ENCODE measurements around the gene RBM46. TPM values are rescaled to one million over a fixed set of nuclear protein-coding genes. Genes with fewer than 3 reads are reported as not detected.

The RBM46 gene
- total RNA-seq, 1 experiment from 2014 or later, result 4.6 TPM

DNA sequence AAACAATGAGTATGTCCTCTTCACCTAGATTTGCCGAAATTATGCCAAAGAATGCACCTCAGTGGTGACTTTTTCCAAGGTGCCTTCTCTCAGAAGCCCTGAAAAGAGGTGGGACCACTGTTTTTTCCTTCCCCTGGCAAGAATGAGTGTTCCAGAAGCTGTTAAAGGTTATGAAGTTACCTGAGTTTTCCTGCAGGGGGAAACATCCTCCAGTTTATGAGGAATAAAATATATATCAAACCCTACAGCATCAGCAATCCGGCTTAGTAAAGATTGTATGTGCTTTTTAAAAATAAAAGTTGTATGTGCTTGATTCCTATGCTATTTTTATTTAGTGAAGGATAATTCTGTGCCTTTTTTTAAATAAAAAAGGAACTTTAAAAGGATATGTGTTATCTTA, 73.3 kb downstream of the RBM46 start:
- H3K4me3 Mint-ChIP-seq, result no peak overlapping the region
- DNase-seq (ENCODE audit: low spot score), result no peak
- TF ChIP-seq, protein P1, sequence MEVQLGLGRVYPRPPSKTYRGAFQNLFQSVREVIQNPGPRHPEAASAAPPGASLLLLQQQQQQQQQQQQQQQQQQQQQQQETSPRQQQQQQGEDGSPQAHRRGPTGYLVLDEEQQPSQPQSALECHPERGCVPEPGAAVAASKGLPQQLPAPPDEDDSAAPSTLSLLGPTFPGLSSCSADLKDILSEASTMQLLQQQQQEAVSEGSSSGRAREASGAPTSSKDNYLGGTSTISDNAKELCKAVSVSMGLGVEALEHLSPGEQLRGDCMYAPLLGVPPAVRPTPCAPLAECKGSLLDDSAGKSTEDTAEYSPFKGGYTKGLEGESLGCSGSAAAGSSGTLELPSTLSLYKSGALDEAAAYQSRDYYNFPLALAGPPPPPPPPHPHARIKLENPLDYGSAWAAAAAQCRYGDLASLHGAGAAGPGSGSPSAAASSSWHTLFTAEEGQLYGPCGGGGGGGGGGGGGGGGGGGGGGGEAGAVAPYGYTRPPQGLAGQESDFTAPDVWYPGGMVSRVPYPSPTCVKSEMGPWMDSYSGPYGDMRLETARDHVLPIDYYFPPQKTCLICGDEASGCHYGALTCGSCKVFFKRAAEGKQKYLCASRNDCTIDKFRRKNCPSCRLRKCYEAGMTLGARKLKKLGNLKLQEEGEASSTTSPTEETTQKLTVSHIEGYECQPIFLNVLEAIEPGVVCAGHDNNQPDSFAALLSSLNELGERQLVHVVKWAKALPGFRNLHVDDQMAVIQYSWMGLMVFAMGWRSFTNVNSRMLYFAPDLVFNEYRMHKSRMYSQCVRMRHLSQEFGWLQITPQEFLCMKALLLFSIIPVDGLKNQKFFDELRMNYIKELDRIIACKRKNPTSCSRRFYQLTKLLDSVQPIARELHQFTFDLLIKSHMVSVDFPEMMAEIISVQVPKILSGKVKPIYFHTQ (CRISPR knock-in tag; IDR thresholded peaks at IDR 0.05), result no peak
- TF ChIP-seq NFATC4 (CRISPR knock-in tag; IDR thresholded peaks at IDR 0.05), result no peak
- TF ChIP-seq TCF7 (CRISPR knock-in tag; IDR thresholded peaks at IDR 0.05; ENCODE audit: low read depth), result no peak
- TF ChIP-seq NR3C1 (CRISPR knock-in tag; conservative IDR thresholded peaks at IDR 0.05; ENCODE audit: low read depth), result no peak
- TF ChIP-seq, protein P2, sequence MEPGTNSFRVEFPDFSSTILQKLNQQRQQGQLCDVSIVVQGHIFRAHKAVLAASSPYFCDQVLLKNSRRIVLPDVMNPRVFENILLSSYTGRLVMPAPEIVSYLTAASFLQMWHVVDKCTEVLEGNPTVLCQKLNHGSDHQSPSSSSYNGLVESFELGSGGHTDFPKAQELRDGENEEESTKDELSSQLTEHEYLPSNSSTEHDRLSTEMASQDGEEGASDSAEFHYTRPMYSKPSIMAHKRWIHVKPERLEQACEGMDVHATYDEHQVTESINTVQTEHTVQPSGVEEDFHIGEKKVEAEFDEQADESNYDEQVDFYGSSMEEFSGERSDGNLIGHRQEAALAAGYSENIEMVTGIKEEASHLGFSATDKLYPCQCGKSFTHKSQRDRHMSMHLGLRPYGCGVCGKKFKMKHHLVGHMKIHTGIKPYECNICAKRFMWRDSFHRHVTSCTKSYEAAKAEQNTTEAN (CRISPR knock-in tag; IDR thresholded peaks at IDR 0.05), result no peak
- no peak for TF ChIP-seq ZNF281 (CRISPR knock-in tag; IDR thresholded peaks at IDR 0.05)
- TF ChIP-seq IRF1 (CRISPR knock-in tag; IDR thresholded peaks at IDR 0.05), result no peak
- TF ChIP-seq ETV6 (CRISPR knock-in tag; IDR thresholded peaks at IDR 0.05), result no peak
- no peak overlapping the region for H3K27ac Mint-ChIP-seq
- peaks cover 11% of the 10 kb centered on the region for H3K9me3 Mint-ChIP-seq
- H3K36me3 Mint-ChIP-seq, result no peaks in the 10 kb centered on the region; the same call in 1 of the 2 replicates
- peak; percentile 79 for ATAC-seq
- no peaks in the 10 kb centered on the region for H3K27me3 Mint-ChIP-seq (ENCODE audit: low read depth)
- ChIA-PET CTCF (interaction anchor here (0.8 to 1.8 kb wide), 7 partner anchors 17 to 75 kb away, joined by 3 to 22 read pairs (median 4); no protein-coding TSS in a partner anchor), POLR2A (no interaction called here)
- H3K4me1 Mint-ChIP-seq, result peaks cover 5% of the 10 kb centered on the region

DNA sequence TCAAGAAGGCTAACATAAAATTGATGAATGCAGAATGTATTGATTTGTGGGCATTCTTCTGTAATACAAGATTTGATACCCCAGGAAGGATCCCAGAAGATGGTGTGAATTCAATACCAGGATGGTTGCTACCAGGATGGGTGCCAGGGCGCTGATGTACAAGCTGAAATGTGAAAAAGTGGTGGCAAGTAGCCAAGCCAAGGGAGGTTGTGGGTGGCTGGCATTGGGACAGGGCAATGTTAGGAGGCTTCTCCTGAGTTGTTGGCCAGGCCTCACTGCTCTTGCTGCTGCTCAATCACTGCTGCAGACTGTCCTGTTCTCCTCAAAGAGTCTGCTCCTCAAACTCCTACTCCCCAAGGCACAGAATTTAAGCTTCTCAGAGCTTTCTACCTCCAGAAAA, 77.1 kb downstream of the RBM46 start:
- no peak overlapping the region for H3K27ac Mint-ChIP-seq
- POLR2A ChIA-PET, result no interaction called here
- H3K27me3 Mint-ChIP-seq (ENCODE audit: low read depth), result no peaks in the 10 kb centered on the region
- ATAC-seq (no peak), DNase-seq (ENCODE audit: low spot score) (no peak)
- peaks cover 13% of the 10 kb centered on the region for H3K36me3 Mint-ChIP-seq
- no peak overlapping the region for H3K4me3 Mint-ChIP-seq
- CTCF ChIA-PET, result interaction anchor here (1.4 to 2.1 kb wide), 3 partner anchors 53 to 70 kb away, joined by 5 to 8 read pairs (median 6); no protein-coding TSS in a partner anchor
- peaks cover 2% of the 10 kb centered on the region for H3K4me1 Mint-ChIP-seq
- peaks cover 19% of the 10 kb centered on the region for H3K9me3 Mint-ChIP-seq
- TF ChIP-seq USF1 (CRISPR knock-in tag; IDR thresholded peaks at IDR 0.05) (no peak), ELF4 (CRISPR knock-in tag; IDR thresholded peaks at IDR 0.05; ENCODE audit: low read depth) (no peak), ZNF317 (CRISPR knock-in tag; IDR thresholded peaks at IDR 0.05; ENCODE audit: borderline replicate concordance, low read depth) (no peak), GABPB1 (CRISPR knock-in tag; IDR thresholded peaks at IDR 0.05) (no peak), EMX1 (CRISPR knock-in tag; IDR thresholded peaks at IDR 0.05) (no peak), RELA (CRISPR knock-in tag; IDR thresholded peaks at IDR 0.05; ENCODE audit: borderline replicate concordance) (no peak), ZNF416 (CRISPR knock-in tag; IDR thresholded peaks at IDR 0.05) (no peak), ESRRA (CRISPR knock-in tag; IDR thresholded peaks at IDR 0.05; ENCODE audit: borderline replicate concordance) (no peak), NR3C1 (CRISPR knock-in tag; conservative IDR thresholded peaks at IDR 0.05; ENCODE audit: low read depth) (no peak), KAT7 (CRISPR knock-in tag; IDR thresholded peaks at IDR 0.05; ENCODE audit: borderline replicate concordance) (no peak)
- TF ChIP-seq, protein P3, sequence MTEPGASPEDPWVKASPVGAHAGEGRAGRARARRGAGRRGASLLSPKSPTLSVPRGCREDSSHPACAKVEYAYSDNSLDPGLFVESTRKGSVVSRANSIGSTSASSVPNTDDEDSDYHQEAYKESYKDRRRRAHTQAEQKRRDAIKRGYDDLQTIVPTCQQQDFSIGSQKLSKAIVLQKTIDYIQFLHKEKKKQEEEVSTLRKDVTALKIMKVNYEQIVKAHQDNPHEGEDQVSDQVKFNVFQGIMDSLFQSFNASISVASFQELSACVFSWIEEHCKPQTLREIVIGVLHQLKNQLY (CRISPR knock-in tag; IDR thresholded peaks at IDR 0.05), result no peak
- TF ChIP-seq, protein P4, sequence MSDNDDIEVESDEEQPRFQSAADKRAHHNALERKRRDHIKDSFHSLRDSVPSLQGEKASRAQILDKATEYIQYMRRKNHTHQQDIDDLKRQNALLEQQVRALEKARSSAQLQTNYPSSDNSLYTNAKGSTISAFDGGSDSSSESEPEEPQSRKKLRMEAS (CRISPR knock-in tag; IDR thresholded peaks at IDR 0.05), result no peak
- TF ChIP-seq, protein P5, sequence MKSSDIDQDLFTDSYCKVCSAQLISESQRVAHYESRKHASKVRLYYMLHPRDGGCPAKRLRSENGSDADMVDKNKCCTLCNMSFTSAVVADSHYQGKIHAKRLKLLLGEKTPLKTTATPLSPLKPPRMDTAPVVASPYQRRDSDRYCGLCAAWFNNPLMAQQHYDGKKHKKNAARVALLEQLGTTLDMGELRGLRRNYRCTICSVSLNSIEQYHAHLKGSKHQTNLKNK (CRISPR knock-in tag; IDR thresholded peaks at IDR 0.05), result no peak
- TF ChIP-seq, protein P6, sequence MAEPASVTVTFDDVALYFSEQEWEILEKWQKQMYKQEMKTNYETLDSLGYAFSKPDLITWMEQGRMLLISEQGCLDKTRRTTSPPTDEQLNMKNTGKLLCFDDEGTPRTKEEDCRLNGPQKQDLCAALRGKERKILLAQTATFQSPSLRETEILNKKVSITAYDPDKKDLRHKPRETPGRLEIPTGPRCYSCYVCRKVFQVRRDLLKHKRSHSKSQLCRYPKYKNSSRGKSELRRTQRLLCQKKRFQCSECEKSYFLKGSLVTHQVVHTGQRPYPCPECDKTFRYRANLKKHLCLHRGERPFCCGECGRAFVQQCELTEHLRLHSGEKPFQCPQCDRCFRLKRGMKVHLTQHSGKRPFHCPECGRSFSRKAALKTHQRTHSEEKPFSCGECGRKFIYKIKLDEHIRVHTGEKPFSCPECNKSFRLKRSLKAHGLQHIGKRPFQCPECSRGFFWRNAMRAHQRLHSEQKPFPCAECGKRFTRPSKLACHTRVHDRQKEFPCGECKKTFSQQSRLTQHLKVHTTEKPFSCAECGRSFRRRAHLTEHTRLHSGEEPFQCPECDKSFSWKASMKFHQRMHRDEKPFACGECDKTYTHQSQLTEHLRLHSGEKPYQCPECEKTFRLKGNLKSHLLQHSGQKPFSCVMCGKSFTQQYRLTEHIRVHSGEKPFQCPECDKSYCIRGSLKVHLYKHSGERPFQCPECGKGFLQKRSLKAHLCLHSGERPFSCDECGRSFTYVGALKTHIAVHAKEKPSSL (CRISPR knock-in tag; conservative IDR thresholded peaks at IDR 0.05), result no peak
